ENCODE results near the gene MEPCE.

Gene MEPCE

GRCh38 chr7:100428967-100429636 lies 529 bp upstream of the MEPCE start:
- H3K27ac ChIP-seq (ENCODE audit: low read depth, low read length), result peak overlapping the region; percentile 96
- H3F3A ChIP-seq (ENCODE audit: insufficient read depth), result peaks cover 63% of the 10 kb centered on the region
- H3K9me3 ChIP-seq (ENCODE audit: insufficient read depth, low read length), result no peaks in the 10 kb centered on the region
- peak overlapping the region; percentile 76 for H3K4me2 ChIP-seq (ENCODE audit: low read depth, low read length, poor library complexity, severe bottlenecking)
- H3K36me3 ChIP-seq (ENCODE audit: low read length), result no peaks in the 10 kb centered on the region
- no peaks in the 10 kb centered on the region for H3K27me3 ChIP-seq (ENCODE audit: low read length)
- H3K4me3 ChIP-seq (ENCODE audit: insufficient read depth, low read length, poor library complexity, severe bottlenecking), result peak overlapping the region; percentile 88
- TF ChIP-seq CTCF (IDR thresholded peaks at IDR 0.05; ENCODE audit: insufficient read depth, low read length, poor library complexity, severe bottlenecking) (no peak), EZH2phosphoT487 (conservative IDR thresholded peaks at IDR 0.05; ENCODE audit: low read length) (no peak)
- no peak overlapping the region for H2AFZ ChIP-seq (ENCODE audit: low read depth, low read length, severe bottlenecking)
- no peaks in the 10 kb centered on the region for H4K20me1 ChIP-seq (ENCODE audit: low read depth, low read length)
- H3K9me2 ChIP-seq (replicated peaks; ENCODE audit: insufficient read depth, low read length), result no peaks in the 10 kb centered on the region
- peaks cover 27% of the 10 kb centered on the region for H3K79me2 ChIP-seq (ENCODE audit: insufficient read depth, low read length)
- H3K9ac ChIP-seq (ENCODE audit: low read length), result peak overlapping the region; percentile 99

GRCh38 chr7:100430493-100431285 lies 1.1 kb downstream of the MEPCE start:
- peaks cover 39% of the 10 kb centered on the region for H3K79me2 ChIP-seq (ENCODE audit: insufficient read depth, low read length)
- no peaks in the 10 kb centered on the region for H3K27me3 ChIP-seq (ENCODE audit: low read length)
- peak overlapping the region; percentile 76 for H3K4me2 ChIP-seq (ENCODE audit: low read depth, low read length, poor library complexity, severe bottlenecking)
- H3K9ac ChIP-seq (ENCODE audit: low read length), result peak overlapping the region; percentile 99
- H4K20me1 ChIP-seq (ENCODE audit: low read depth, low read length), result no peaks in the 10 kb centered on the region
- no peaks in the 10 kb centered on the region for H3K9me2 ChIP-seq (replicated peaks; ENCODE audit: insufficient read depth, low read length)
- no peaks in the 10 kb centered on the region for H3K9me3 ChIP-seq (ENCODE audit: insufficient read depth, low read length)
- no peak for TF ChIP-seq CTCF (IDR thresholded peaks at IDR 0.05; ENCODE audit: insufficient read depth, low read length, poor library complexity, severe bottlenecking)
- TF ChIP-seq EZH2phosphoT487 (conservative IDR thresholded peaks at IDR 0.05; ENCODE audit: low read length), result no peak
- H2AFZ ChIP-seq (ENCODE audit: low read depth, low read length, severe bottlenecking), result no peak overlapping the region
- peak overlapping the region; percentile 96 for H3K27ac ChIP-seq (ENCODE audit: low read depth, low read length)
- peak overlapping the region; percentile 88 for H3K4me3 ChIP-seq (ENCODE audit: insufficient read depth, low read length, poor library complexity, severe bottlenecking)
- peaks cover 68% of the 10 kb centered on the region for H3F3A ChIP-seq (ENCODE audit: insufficient read depth)
- no peaks in the 10 kb centered on the region for H3K36me3 ChIP-seq (ENCODE audit: low read length)

- H3F3A ChIP-seq (ENCODE audit: insufficient read depth), result peaks cover 64% of the 10 kb centered on the region
- H3K9ac ChIP-seq (ENCODE audit: low read length), result peak overlapping the region; percentile 99
- no peaks in the 10 kb centered on the region for H3K9me2 ChIP-seq (replicated peaks; ENCODE audit: insufficient read depth, low read length)
- H3K4me3 ChIP-seq (ENCODE audit: insufficient read depth, low read length, poor library complexity, severe bottlenecking), result no peak overlapping the region
- no peak overlapping the region for H2AFZ ChIP-seq (ENCODE audit: low read depth, low read length, severe bottlenecking)
- H3K36me3 ChIP-seq (ENCODE audit: low read length), result no peaks in the 10 kb centered on the region
- TF ChIP-seq CTCF (IDR thresholded peaks at IDR 0.05; ENCODE audit: insufficient read depth, low read length, poor library complexity, severe bottlenecking) (no peak), EZH2phosphoT487 (conservative IDR thresholded peaks at IDR 0.05; ENCODE audit: low read length) (no peak)
- H3K27me3 ChIP-seq (ENCODE audit: low read length), result no peaks in the 10 kb centered on the region
- H3K27ac ChIP-seq (ENCODE audit: low read depth, low read length), result peak overlapping the region; percentile 96; the same call in 1 of the 2 replicates
- H4K20me1 ChIP-seq (ENCODE audit: low read depth, low read length), result no peaks in the 10 kb centered on the region
- peak overlapping the region; percentile 76 for H3K4me2 ChIP-seq (ENCODE audit: low read depth, low read length, poor library complexity, severe bottlenecking)
- H3K9me3 ChIP-seq (ENCODE audit: insufficient read depth, low read length), result no peaks in the 10 kb centered on the region
- H3K79me2 ChIP-seq (ENCODE audit: insufficient read depth, low read length), result peaks cover 41% of the 10 kb centered on the region
Observed at GRCh38 chr7:100431286-100431735, 1.7 kb downstream of the MEPCE start.

Measured in SU-DHL-6 (cell line).